Astrocyte (in vitro differentiated cells and primary cell): Measurements from ENCODE around the gene ZNF516.

Experiments
- EZH2 ChIP-seq: IDR thresholded peaks from 2 replicates; pipeline ENCODE4 v1.6.1; 2012; ENCODE audit warnings: mild to moderate bottlenecking, low read length, inconsistent platforms; ENCODE audit not compliant: insufficient read depth
- TF ChIP-seq, protein P1 (sequence below): IDR thresholded peaks from 2 replicates; pipeline ENCODE4 v1.5.1; 2011; ENCODE audit warnings: low read depth, mild to moderate bottlenecking, inconsistent platforms, low read length, moderate library complexity; ENCODE audit not compliant: insufficient read depth

DNA sequence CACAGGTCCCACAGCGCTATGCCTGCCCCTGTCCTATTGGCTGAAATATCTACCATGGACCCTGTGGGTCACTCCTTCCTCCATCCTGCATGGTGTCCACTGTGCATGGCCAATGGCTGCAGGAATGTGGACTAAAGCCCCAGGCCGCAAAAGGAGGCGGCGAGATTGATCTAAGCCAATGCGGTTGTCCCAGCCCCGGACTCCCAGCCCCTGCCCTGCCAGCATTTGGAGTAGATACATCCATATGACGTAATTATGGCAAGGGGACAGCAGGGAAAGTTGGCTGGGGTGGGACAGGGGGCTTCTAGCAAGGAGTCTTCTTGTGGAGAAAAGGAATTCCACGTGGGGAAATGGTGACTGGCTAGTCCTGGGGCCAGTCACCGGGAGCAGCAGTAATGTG lies 11.4 kb upstream of the ZNF516 start:
- TF ChIP-seq, protein P1, sequence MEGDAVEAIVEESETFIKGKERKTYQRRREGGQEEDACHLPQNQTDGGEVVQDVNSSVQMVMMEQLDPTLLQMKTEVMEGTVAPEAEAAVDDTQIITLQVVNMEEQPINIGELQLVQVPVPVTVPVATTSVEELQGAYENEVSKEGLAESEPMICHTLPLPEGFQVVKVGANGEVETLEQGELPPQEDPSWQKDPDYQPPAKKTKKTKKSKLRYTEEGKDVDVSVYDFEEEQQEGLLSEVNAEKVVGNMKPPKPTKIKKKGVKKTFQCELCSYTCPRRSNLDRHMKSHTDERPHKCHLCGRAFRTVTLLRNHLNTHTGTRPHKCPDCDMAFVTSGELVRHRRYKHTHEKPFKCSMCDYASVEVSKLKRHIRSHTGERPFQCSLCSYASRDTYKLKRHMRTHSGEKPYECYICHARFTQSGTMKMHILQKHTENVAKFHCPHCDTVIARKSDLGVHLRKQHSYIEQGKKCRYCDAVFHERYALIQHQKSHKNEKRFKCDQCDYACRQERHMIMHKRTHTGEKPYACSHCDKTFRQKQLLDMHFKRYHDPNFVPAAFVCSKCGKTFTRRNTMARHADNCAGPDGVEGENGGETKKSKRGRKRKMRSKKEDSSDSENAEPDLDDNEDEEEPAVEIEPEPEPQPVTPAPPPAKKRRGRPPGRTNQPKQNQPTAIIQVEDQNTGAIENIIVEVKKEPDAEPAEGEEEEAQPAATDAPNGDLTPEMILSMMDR: no peak
- no peak for TF ChIP-seq EZH2
